Astrocyte (in vitro differentiated cells and primary cell): ENCODE measurements around the gene SOHLH1. TPM values are rescaled to one million over a fixed set of nuclear protein-coding genes. Genes with fewer than 3 reads are reported as not detected.

Experiments
- DNase-seq: peaks from one replicate; pipeline ENCODE4 v3.0.0-alpha.2; 2010; ENCODE audit warnings: low read depth
- FAIRE-seq: peaks from 2 replicates; lab custom pipeline; 2011; peaks lifted over from hg19 to GRCh38; lab: Jason Lieb, UNC
- H2AFZ ChIP-seq: 2 replicates; pipeline ENCODE4 v1.6.0; 2012; ENCODE audit warnings: low read depth, low read length, inconsistent platforms
- H3K27ac ChIP-seq: 2 replicates; pipeline ENCODE4 v1.5.1; 2011; ENCODE audit warnings: low read depth, low read length, inconsistent platforms
- H3K27me3 ChIP-seq: 2 replicates; pipeline ENCODE4 v1.6.0; 2011; ENCODE audit warnings: low read length, inconsistent platforms; ENCODE audit not compliant: insufficient read depth
- H3K36me3 ChIP-seq: 2 replicates; pipeline ENCODE4 v1.5.1; 2011; ENCODE audit warnings: low read length, inconsistent platforms; ENCODE audit not compliant: insufficient read depth
- H3K4me1 ChIP-seq: 2 replicates; pipeline ENCODE4 v1.5.1; 2011; ENCODE audit warnings: low read length, inconsistent platforms; ENCODE audit not compliant: insufficient read depth
- H3K4me2 ChIP-seq: 2 replicates; pipeline ENCODE4 v1.6.0; 2012; ENCODE audit warnings: low read length, inconsistent platforms
- H3K4me3 ChIP-seq: 2 replicates; pipeline ENCODE4 v1.5.1; 2011; ENCODE audit warnings: low read depth, mild to moderate bottlenecking, low read length, inconsistent platforms; ENCODE audit not compliant: insufficient read depth
- H3K79me2 ChIP-seq: 2 replicates; pipeline ENCODE4 v1.6.0; 2012; ENCODE audit warnings: mild to moderate bottlenecking, low read length, inconsistent platforms; ENCODE audit not compliant: insufficient read depth
- H3K9ac ChIP-seq: 2 replicates; pipeline ENCODE4 v1.6.0; 2012; ENCODE audit warnings: mild to moderate bottlenecking, low read length, inconsistent platforms
- H3K9me3 ChIP-seq: 2 replicates; pipeline ENCODE4 v1.5.1; 2012; ENCODE audit warnings: low read depth, mild to moderate bottlenecking, low read length, inconsistent platforms; ENCODE audit not compliant: insufficient read depth
- H4K20me1 ChIP-seq: 2 replicates; pipeline ENCODE4 v1.6.0; 2012; ENCODE audit warnings: low read length, inconsistent platforms; ENCODE audit not compliant: insufficient read depth
- H3K27ac Mint-ChIP-seq: one replicate; pipeline ENCODE4 v1.8.0; 2021; ENCODE audit warnings: mild to moderate bottlenecking, mixed read lengths; ENCODE audit not compliant: unreplicated experiment
- H3K27me3 Mint-ChIP-seq: one replicate; pipeline ENCODE4 v1.8.0; 2021; ENCODE audit warnings: low read depth, mixed read lengths; ENCODE audit not compliant: unreplicated experiment
- H3K36me3 Mint-ChIP-seq: one replicate; pipeline ENCODE4 v1.8.0; 2021; ENCODE audit warnings: low read depth, mixed read lengths; ENCODE audit not compliant: unreplicated experiment
- H3K4me1 Mint-ChIP-seq: one replicate; pipeline ENCODE4 v1.8.0; 2021; ENCODE audit warnings: low read depth, mixed read lengths; ENCODE audit not compliant: unreplicated experiment
- H3K4me3 Mint-ChIP-seq: one replicate; pipeline ENCODE4 v1.8.0; 2021; ENCODE audit warnings: mild to moderate bottlenecking, moderate library complexity, mixed read lengths; ENCODE audit not compliant: unreplicated experiment
- H3K9me3 Mint-ChIP-seq: one replicate; pipeline ENCODE4 v1.8.0; 2021; ENCODE audit warnings: mild to moderate bottlenecking, mixed read lengths; ENCODE audit not compliant: unreplicated experiment
- CTCF ChIP-seq: IDR thresholded peaks from 2 replicates; pipeline ENCODE4 v1.5.1; 2011; ENCODE audit warnings: low read depth, mild to moderate bottlenecking, inconsistent platforms, low read length, moderate library complexity; ENCODE audit not compliant: insufficient read depth
- EZH2 ChIP-seq: IDR thresholded peaks from 2 replicates; pipeline ENCODE4 v1.6.1; 2012; ENCODE audit warnings: mild to moderate bottlenecking, low read length, inconsistent platforms; ENCODE audit not compliant: insufficient read depth
- total RNA-seq: library from RNA; stranded (reverse); gene quantifications from 2 replicates; pipeline ENCODE4 v1.2.1, GENCODE V29; 2021

The SOHLH1 gene
- total RNA-seq, 1 donor from 2014 or later, result not detected

- no peak overlapping the region for H3K9ac ChIP-seq
- Mint-ChIP-seq H3K4me3 (no peak overlapping the region), H3K27me3 (peaks cover 14% of the 10 kb centered on the region), H3K36me3 (peaks cover 7% of the 10 kb centered on the region), H3K9me3 (peaks cover 11% of the 10 kb centered on the region), H3K27ac (no peak overlapping the region), H3K4me1 (peaks cover 7% of the 10 kb centered on the region)
- TF ChIP-seq CTCF, result no peak
- no peak for TF ChIP-seq EZH2
- H3K36me3 ChIP-seq, result no peaks in the 10 kb centered on the region
- H3K4me2 ChIP-seq, result no peak overlapping the region
- H2AFZ ChIP-seq, result no peak overlapping the region
- H3K27ac ChIP-seq, result no peak overlapping the region
- no peaks in the 10 kb centered on the region for H3K27me3 ChIP-seq
- no peak for DNase-seq
- H3K79me2 ChIP-seq, result no peaks in the 10 kb centered on the region
- no peaks in the 10 kb centered on the region for H3K4me1 ChIP-seq
- no peaks in the 10 kb centered on the region for H4K20me1 ChIP-seq
- no peak overlapping the region for H3K4me3 ChIP-seq
- FAIRE-seq, result no peak
- no peaks in the 10 kb centered on the region for H3K9me3 ChIP-seq
Observed at GRCh38 chr9:135666534-135667462, 32.5 kb downstream of the SOHLH1 start.

GRCh38 chr9:135665795-135666189 is 33.5 kb downstream of the SOHLH1 start:
- Histone ChIP-seq H3K79me2 (no peaks in the 10 kb centered on the region), H3K9ac (no peak overlapping the region), H3K4me2 (no peak overlapping the region), H3K27me3 (no peaks in the 10 kb centered on the region), H3K36me3 (no peaks in the 10 kb centered on the region), H4K20me1 (no peaks in the 10 kb centered on the region), H3K27ac (no peak overlapping the region), H3K4me1 (no peaks in the 10 kb centered on the region), H3K4me3 (no peak overlapping the region), H3K9me3 (no peaks in the 10 kb centered on the region), H2AFZ (no peak overlapping the region)
- Mint-ChIP-seq H3K4me1 (peaks cover 7% of the 10 kb centered on the region), H3K27ac (no peak overlapping the region), H3K36me3 (peaks cover 7% of the 10 kb centered on the region), H3K9me3 (peaks cover 11% of the 10 kb centered on the region), H3K4me3 (no peak overlapping the region), H3K27me3 (peaks cover 14% of the 10 kb centered on the region)
- no peak for FAIRE-seq
- no peak for TF ChIP-seq EZH2
- no peak for TF ChIP-seq CTCF
- no peak for DNase-seq
